ENCODE measurements around the gene DAB2IP. TPM values are rescaled to one million over a fixed set of nuclear protein-coding genes. Genes with fewer than 3 reads are reported as not detected.

Gene DAB2IP
- total RNA-seq, 2 donors from 2014 or later = 0.07 to 0.53 TPM

- no peak for ATAC-seq
- H3K36me3 Mint-ChIP-seq = no peaks in the 10 kb centered on the region
- H3K27ac Mint-ChIP-seq = no peak overlapping the region
- H3K9me3 Mint-ChIP-seq = no peaks in the 10 kb centered on the region
- peaks cover 7 to 9% of the 10 kb centered on the region in 2 donors for H3K27me3 Mint-ChIP-seq
- H3K4me1 Mint-ChIP-seq (ENCODE audit: low read depth in 2 of 2) = peaks cover 0 to 6% of the 10 kb centered on the region in 2 donors
- no peak for DNase-seq (ENCODE audit: low spot score)
- H3K4me3 Mint-ChIP-seq = no peak overlapping the region
Measured at GRCh38 chr9:121633736-121634135, 17.7 kb upstream of the DAB2IP start.

GRCh38 chr9:121634329-121635261 is 16.8 kb upstream of the DAB2IP start:
- Mint-ChIP-seq H3K27me3 (peaks cover 7 to 9% of the 10 kb centered on the region in 2 donors), H3K4me1 (ENCODE audit: low read depth in 2 of 2) (peaks cover 0 to 6% of the 10 kb centered on the region in 2 donors), H3K4me3 (no peak overlapping the region), H3K9me3 (no peaks in the 10 kb centered on the region), H3K27ac (no peak overlapping the region), H3K36me3 (no peaks in the 10 kb centered on the region)
- peak in 1 of 2 donors; percentile 34 for ATAC-seq
- DNase-seq (ENCODE audit: low spot score) = no peak

- Mint-ChIP-seq H3K4me1 (ENCODE audit: low read depth in 2 of 2) (peaks cover 0 to 6% of the 10 kb centered on the region in 2 donors), H3K27ac (no peak overlapping the region), H3K27me3 (peaks cover 7 to 9% of the 10 kb centered on the region in 2 donors), H3K4me3 (no peak overlapping the region), H3K36me3 (no peaks in the 10 kb centered on the region), H3K9me3 (no peaks in the 10 kb centered on the region)
- no peak for ATAC-seq
- DNase-seq (ENCODE audit: low spot score) = no peak
Measured at GRCh38 chr9:121635300-121635876, 16.0 kb upstream of the DAB2IP start.

GRCh38 chr9:121636341-121636865 is 15.0 kb upstream of the DAB2IP start:
- Mint-ChIP-seq H3K9me3 (no peaks in the 10 kb centered on the region), H3K27ac (no peak overlapping the region)

GRCh38 chr9:121636978-121637712 is 14.3 kb upstream of the DAB2IP start:
- DNase-seq (ENCODE audit: low spot score) = no peak
- no peak overlapping the region for H3K4me3 Mint-ChIP-seq
- H3K27ac Mint-ChIP-seq = no peak overlapping the region
- peaks cover 7 to 9% of the 10 kb centered on the region in 2 donors for H3K27me3 Mint-ChIP-seq
- ATAC-seq = no peak
- H3K36me3 Mint-ChIP-seq = no peaks in the 10 kb centered on the region
- H3K9me3 Mint-ChIP-seq = no peaks in the 10 kb centered on the region
- peaks cover 0 to 6% of the 10 kb centered on the region in 2 donors for H3K4me1 Mint-ChIP-seq (ENCODE audit: low read depth in 2 of 2)

More at GRCh38 chr9:121636341-121636865, 15.0 kb upstream of the DAB2IP start:
- peaks cover 0 to 6% of the 10 kb centered on the region in 2 donors for H3K4me1 Mint-ChIP-seq (ENCODE audit: low read depth in 2 of 2)
- peaks cover 7 to 9% of the 10 kb centered on the region in 2 donors for H3K27me3 Mint-ChIP-seq
- ATAC-seq (no peak), DNase-seq (ENCODE audit: low spot score) (no peak)
- no peaks in the 10 kb centered on the region for H3K36me3 Mint-ChIP-seq
- H3K4me3 Mint-ChIP-seq = no peak overlapping the region

- no peaks in the 10 kb centered on the region for H3K36me3 Mint-ChIP-seq
- peaks cover 7 to 9% of the 10 kb centered on the region in 2 donors for H3K27me3 Mint-ChIP-seq
- no peak for ATAC-seq
- no peak for DNase-seq (ENCODE audit: low spot score)
- H3K9me3 Mint-ChIP-seq = no peaks in the 10 kb centered on the region
- H3K4me3 Mint-ChIP-seq = no peak overlapping the region
- no peak overlapping the region for H3K27ac Mint-ChIP-seq
- peaks cover 0 to 6% of the 10 kb centered on the region in 2 donors for H3K4me1 Mint-ChIP-seq (ENCODE audit: low read depth in 2 of 2)
Measured at GRCh38 chr9:121637713-121638220, 13.7 kb upstream of the DAB2IP start.

GRCh38 chr9:121638399-121638798 is 13.0 kb upstream of the DAB2IP start:
- Mint-ChIP-seq H3K4me1 (ENCODE audit: low read depth in 2 of 2) (peaks cover 0 to 6% of the 10 kb centered on the region in 2 donors), H3K9me3 (no peaks in the 10 kb centered on the region), H3K27me3 (peaks cover 7 to 10% of the 10 kb centered on the region in 2 donors), H3K4me3 (no peak overlapping the region), H3K27ac (no peak overlapping the region), H3K36me3 (no peaks in the 10 kb centered on the region)
- ATAC-seq (no peak), DNase-seq (ENCODE audit: low spot score) (no peak)

- H3K4me3 Mint-ChIP-seq = no peak overlapping the region
- DNase-seq (ENCODE audit: low spot score) (no peak), ATAC-seq (no peak)
- H3K4me1 Mint-ChIP-seq (ENCODE audit: low read depth in 2 of 2) = peaks cover 0 to 6% of the 10 kb centered on the region in 2 donors
- H3K9me3 Mint-ChIP-seq = no peaks in the 10 kb centered on the region
- no peaks in the 10 kb centered on the region for H3K36me3 Mint-ChIP-seq
- H3K27ac Mint-ChIP-seq = no peak overlapping the region
- peaks cover 9 to 17% of the 10 kb centered on the region in 2 donors for H3K27me3 Mint-ChIP-seq
Measured at GRCh38 chr9:121638901-121639592, 12.4 kb upstream of the DAB2IP start.

GRCh38 chr9:121639619-121640018 is 11.8 kb upstream of the DAB2IP start:
- no peak overlapping the region for H3K27ac Mint-ChIP-seq
- H3K27me3 Mint-ChIP-seq = peaks cover 9 to 20% of the 10 kb centered on the region in 2 donors
- no peaks in the 10 kb centered on the region for H3K9me3 Mint-ChIP-seq
- H3K4me1 Mint-ChIP-seq (ENCODE audit: low read depth in 2 of 2) = peaks cover 0 to 3% of the 10 kb centered on the region in 2 donors
- H3K36me3 Mint-ChIP-seq = no peaks in the 10 kb centered on the region
- ATAC-seq (no peak), DNase-seq (ENCODE audit: low spot score) (no peak)
- H3K4me3 Mint-ChIP-seq = no peak overlapping the region

- H3K27ac Mint-ChIP-seq = no peak overlapping the region
- DNase-seq (ENCODE audit: low spot score) (no peak), ATAC-seq (peak in 1 of 2 donors; percentile 29)
- no peak overlapping the region for H3K4me3 Mint-ChIP-seq
- H3K27me3 Mint-ChIP-seq = peaks cover 6 to 20% of the 10 kb centered on the region in 2 donors
- no peaks in the 10 kb centered on the region for H3K4me1 Mint-ChIP-seq (ENCODE audit: low read depth in 2 of 2)
- no peaks in the 10 kb centered on the region for H3K9me3 Mint-ChIP-seq
- H3K36me3 Mint-ChIP-seq = no peaks in the 10 kb centered on the region
Measured at GRCh38 chr9:121640076-121640475, 11.4 kb upstream of the DAB2IP start.

- ATAC-seq = no peak
- H3K36me3 Mint-ChIP-seq = no peaks in the 10 kb centered on the region
Measured at GRCh38 chr9:121640491-121641223, 10.8 kb upstream of the DAB2IP start.

GRCh38 chr9:121641224-121641611 is 10.2 kb upstream of the DAB2IP start:
- no peak overlapping the region for H3K4me3 Mint-ChIP-seq
- peaks cover 4 to 20% of the 10 kb centered on the region in 2 donors for H3K27me3 Mint-ChIP-seq
- no peak overlapping the region for H3K27ac Mint-ChIP-seq
- H3K4me1 Mint-ChIP-seq (ENCODE audit: low read depth in 2 of 2) = no peaks in the 10 kb centered on the region
- DNase-seq (ENCODE audit: low spot score) = no peak
- no peak for ATAC-seq
- no peaks in the 10 kb centered on the region for H3K36me3 Mint-ChIP-seq
- H3K9me3 Mint-ChIP-seq = no peaks in the 10 kb centered on the region

More at GRCh38 chr9:121640491-121641223, 10.8 kb upstream of the DAB2IP start:
- peaks cover 4 to 20% of the 10 kb centered on the region in 2 donors for H3K27me3 Mint-ChIP-seq
- H3K27ac Mint-ChIP-seq = no peak overlapping the region
- no peaks in the 10 kb centered on the region for H3K4me1 Mint-ChIP-seq (ENCODE audit: low read depth in 2 of 2)
- H3K4me3 Mint-ChIP-seq = no peak overlapping the region
- DNase-seq (ENCODE audit: low spot score) = no peak
- H3K9me3 Mint-ChIP-seq = no peaks in the 10 kb centered on the region
